NCI-H2196 treated with DMSO at 0.1 percent for 48 hours (cell line): Measurements from ENCODE around the gene COBL.

Source experiments
- DNase-seq: peaks from one replicate; lab custom pipeline; 2025; ENCODE audit not compliant: unreplicated experiment; lab: John Stamatoyannopoulos, UW

COBL gene

GRCh38 chr7:51276091-51276605 is 40.5 kb downstream of the COBL start:
- DNase-seq: no peak

GRCh38 chr7:51275532-51275931 is 41.1 kb downstream of the COBL start:
- no peak for DNase-seq

GRCh38 chr7:51274955-51275354 is 41.7 kb downstream of the COBL start:
- DNase-seq: no peak

GRCh38 chr7:51274001-51274400 is 42.6 kb downstream of the COBL start:
- DNase-seq: no peak

- DNase-seq: no peak
Observed at GRCh38 chr7:51273360-51273759, 43.2 kb downstream of the COBL start.

GRCh38 chr7:51270965-51271364 is 45.6 kb downstream of the COBL start:
- no peak for DNase-seq

- DNase-seq: no peak
Observed at GRCh38 chr7:51269911-51270310, 46.7 kb downstream of the COBL start.

- DNase-seq: no peak
Observed at GRCh38 chr7:51269321-51269720, 47.3 kb downstream of the COBL start.

GRCh38 chr7:51268859-51269258 is 47.8 kb downstream of the COBL start:
- DNase-seq: no peak

GRCh38 chr7:51267169-51267568 is 49.4 kb downstream of the COBL start:
- DNase-seq: no peak

- no peak for DNase-seq
Observed at GRCh38 chr7:51265066-51265907, 51.3 kb downstream of the COBL start.

GRCh38 chr7:51263631-51264484 is 52.8 kb downstream of the COBL start:
- peak; percentile 29 for DNase-seq

GRCh38 chr7:51262796-51263531 is 53.6 kb downstream of the COBL start:
- no peak for DNase-seq

GRCh38 chr7:51261950-51262795 is 54.4 kb downstream of the COBL start:
- no peak for DNase-seq

- no peak for DNase-seq
Observed at GRCh38 chr7:51261117-51261835, 55.3 kb downstream of the COBL start.

GRCh38 chr7:51260516-51260915 is 56.1 kb downstream of the COBL start:
- DNase-seq: no peak

- no peak for DNase-seq
Observed at GRCh38 chr7:51259766-51260165, 56.8 kb downstream of the COBL start.

GRCh38 chr7:51256916-51257315 is 59.7 kb downstream of the COBL start:
- DNase-seq: no peak

GRCh38 chr7:51256209-51256781 is 60.3 kb downstream of the COBL start:
- DNase-seq: no peak
